GM18909 (cell line): Measurements from ENCODE around the gene STAU1.
"Not testable (repeated sequence)": the region's sequence is repeated elsewhere in the genome, so short reads cannot be mapped to it uniquely, and the experiment has no call there.

Experiments used
- ATAC-seq: cut with Tn5 transposase; IDR thresholded peaks from one replicate; pipeline ENCODE4 v1.9.1; 2021; ENCODE audit warnings: mild to moderate bottlenecking; ENCODE audit not compliant: unreplicated experiment, poor library complexity

STAU1 gene

GRCh38 chr20:49187851-49188641 is at the start of gene STAU1:
Gene STAU1, minus strand, starts transcription at chr20:49188334. Its CDS starts 22,133 bp downstream, at chr20:49166201.
- ATAC-seq: peak; percentile 90

DNA sequence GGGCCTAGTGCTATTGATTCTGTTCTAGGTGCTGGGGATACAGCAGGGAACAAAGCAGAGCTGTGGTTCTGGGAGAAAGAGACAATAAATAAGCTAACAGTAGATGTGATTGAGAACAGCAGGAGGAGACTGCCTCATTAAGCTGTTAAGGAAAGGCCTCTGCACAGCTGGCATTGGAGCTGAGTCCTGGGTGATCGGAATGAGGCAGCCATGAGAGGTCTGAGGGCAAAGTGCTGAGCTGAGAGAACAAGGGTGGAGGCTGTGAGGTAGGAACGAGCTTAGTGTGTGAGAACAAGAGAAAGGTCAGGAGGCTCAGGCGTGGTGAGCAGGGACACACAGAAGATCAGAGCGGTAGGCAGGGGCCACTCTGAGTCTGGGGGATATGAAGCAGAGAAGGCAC is 49.4 kb upstream of the STAU1 start:
- ATAC-seq: no peak

DNA sequence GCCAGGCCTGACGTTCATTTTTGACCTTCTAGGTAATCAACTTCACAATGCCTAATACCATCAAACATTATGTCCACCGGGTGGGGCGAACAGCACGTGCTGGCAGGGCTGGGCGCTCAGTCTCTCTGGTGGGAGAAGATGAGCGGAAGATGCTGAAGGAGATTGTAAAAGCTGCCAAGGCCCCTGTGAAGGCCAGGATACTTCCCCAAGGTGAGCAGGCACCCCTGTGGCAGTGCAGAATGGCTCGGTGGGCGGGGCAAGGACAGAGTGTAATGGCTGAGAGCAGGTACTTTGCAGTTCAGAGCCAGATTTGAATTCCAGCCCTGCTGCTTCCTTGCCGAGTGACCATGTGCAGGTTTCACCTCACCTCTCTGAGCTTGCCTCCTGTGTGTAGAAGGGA is 48.2 kb upstream of the STAU1 start:
- ATAC-seq: no peak

- ATAC-seq: no peak
Observed at GRCh38 chr20:49234831-49235230, 46.7 kb upstream of the STAU1 start.

- ATAC-seq: no peak
Observed at GRCh38 chr20:49233226-49233625, 45.1 kb upstream of the STAU1 start.

GRCh38 chr20:49231471-49231870 is 43.3 kb upstream of the STAU1 start:
- no peak for ATAC-seq

DNA sequence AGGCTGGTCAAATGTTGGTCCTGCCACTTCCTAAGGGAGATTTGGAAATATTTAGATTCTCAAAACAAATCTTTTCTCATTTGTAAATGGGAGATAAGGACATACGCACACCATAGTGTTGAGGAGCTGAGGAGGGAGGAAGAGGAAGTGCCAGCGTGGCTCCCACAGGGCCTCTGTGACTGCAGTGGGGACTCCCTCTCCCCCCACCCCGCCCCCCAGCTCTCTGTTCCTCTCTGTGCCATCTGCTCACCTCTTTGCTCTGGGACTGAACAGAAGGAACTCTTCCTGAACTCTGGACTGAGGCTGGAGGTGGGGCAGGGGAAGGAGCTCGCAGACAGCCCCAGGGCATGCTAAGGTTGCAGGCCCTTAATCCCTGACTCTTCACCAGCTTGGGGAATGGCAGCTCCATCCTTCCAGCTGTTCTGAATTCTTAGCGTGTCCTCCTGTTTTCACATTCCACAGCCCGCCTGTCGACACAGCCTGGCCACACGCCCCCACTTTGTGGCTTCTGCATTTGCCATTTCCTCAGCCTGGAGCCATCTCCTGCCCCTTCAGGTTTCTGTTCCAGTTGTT is 42.5 kb upstream of the STAU1 start:
- no peak for ATAC-seq

GRCh38 chr20:49230021-49230420 is 41.9 kb upstream of the STAU1 start:
- no peak for ATAC-seq

- no peak for ATAC-seq
Observed at GRCh38 chr20:49229381-49229780, 41.2 kb upstream of the STAU1 start.

GRCh38 chr20:49228676-49229075 is 40.5 kb upstream of the STAU1 start:
- ATAC-seq: no peak

GRCh38 chr20:49225896-49226295 is 37.8 kb upstream of the STAU1 start:
- ATAC-seq: no peak

- ATAC-seq: no peak
Observed at GRCh38 chr20:49219924-49220831, 32.0 kb upstream of the STAU1 start.

DNA sequence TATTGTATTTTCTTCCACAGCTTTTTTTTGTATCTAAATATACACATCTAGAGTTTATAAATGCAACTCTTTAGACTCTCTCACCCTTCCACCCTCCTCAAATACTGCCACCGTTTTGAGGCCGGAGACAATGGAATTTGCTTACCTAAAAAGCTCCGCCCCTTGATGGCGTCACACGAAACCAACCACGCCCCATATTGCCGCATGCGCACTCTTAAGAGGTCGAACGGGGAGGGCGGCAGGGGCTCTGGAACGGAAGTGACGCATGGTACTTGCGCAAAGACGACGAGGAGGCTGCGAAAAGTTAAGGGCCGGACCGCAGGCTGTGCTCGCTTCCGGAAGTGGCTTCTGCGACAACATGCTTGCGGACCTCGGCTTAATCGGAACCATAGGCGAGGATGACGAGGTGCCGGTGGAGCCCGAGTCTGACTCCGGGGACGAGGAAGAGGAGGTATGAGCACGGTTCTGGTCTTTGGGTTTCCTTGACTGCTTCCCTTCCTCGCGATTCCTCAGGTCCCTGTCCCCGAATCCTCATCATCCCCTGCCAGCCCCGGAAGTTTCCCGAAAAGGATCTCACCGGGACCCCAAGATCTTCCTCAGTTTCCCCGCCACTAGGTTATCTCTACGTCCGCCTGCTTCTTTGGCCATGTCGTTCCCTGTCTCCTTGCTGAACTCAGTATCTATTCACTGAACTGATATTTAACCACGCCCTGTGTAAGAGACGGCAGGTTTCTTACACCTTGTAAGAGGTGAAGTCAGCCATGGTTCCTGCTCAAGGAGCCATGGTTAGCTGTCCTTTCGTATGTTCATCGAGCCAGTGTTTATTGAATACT is 31.2 kb upstream of the STAU1 start, which contains the start of gene DDX27:
DDX27 (plus strand) TSS at position 326 of the 833 bp plus-strand sequence; CDS start at position 359, 33 bp downstream.
- peak; percentile 86 for ATAC-seq

GRCh38 chr20:49218739-49219090 is 30.6 kb upstream of the STAU1 start:
- not testable (repeated sequence) for ATAC-seq

GRCh38 chr20:49216991-49217578 is 29.0 kb upstream of the STAU1 start:
- no peak for ATAC-seq

DNA sequence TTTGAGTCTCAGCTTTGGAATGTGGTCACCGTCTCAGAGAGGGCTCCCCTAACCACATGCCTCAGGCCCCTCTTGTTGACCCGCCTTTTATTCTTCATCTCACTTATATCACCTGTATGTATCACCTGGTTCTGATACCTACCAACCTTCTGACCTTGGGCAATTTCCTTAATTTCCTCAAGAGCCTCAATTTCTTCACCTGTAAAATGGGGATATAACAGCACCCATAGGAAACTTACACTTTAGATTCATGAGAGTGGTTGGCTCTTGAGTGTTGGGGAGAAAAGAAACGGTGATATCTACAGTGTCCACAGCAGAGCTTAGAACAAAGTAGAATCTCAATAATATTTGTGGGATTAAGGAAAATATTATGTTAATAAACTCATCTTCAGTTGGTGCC is 27.1 kb upstream of the STAU1 start:
- no peak for ATAC-seq

DNA sequence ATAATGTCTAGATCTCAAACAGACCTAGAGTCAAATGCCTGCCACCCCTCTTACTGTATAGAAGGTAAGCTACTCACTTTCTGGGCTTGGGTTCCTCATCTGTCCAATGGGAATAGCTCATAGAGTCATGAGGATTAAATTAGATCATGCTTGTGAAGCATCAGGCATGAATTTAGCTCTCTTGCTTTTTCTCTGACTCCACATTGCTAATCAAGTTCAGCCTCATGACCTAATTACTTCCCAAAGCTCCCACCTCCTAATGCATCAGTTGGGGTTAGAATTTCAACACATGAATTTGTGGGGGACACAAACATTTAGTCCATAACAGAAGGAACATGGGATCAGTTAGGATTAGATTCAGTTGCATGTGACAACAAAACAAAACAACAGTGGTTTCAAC is 26.4 kb upstream of the STAU1 start:
- ATAC-seq: no peak

GRCh38 chr20:49210757-49211110 is 22.6 kb upstream of the STAU1 start:
- ATAC-seq: no peak

GRCh38 chr20:49210101-49210756 is 22.1 kb upstream of the STAU1 start:
- ATAC-seq: no peak
